Loucy (cell line): ENCODE data around the gene EGLN2.

ENCODE experiments used
- CTCF ChIP-seq: fragments of 200-600 bp; sonication (generic); conservative IDR thresholded peaks from 2 replicates; pipeline ENCODE4 v1.5.1; 2014; ENCODE audit warnings: mild to moderate bottlenecking, antibody characterized with exemption, low read length
- EZH2phosphoT487 ChIP-seq: fragments of 200-600 bp; IDR thresholded peaks from 2 replicates; pipeline ENCODE4 v1.6.1; 2018; ENCODE audit warnings: antibody characterized with exemption, mild to moderate bottlenecking, moderate library complexity, borderline replicate concordance

- TF ChIP-seq CTCF (no peak), EZH2phosphoT487 (no peak)
Observed at GRCh38 chr19:40756502-40757110, 42.4 kb upstream of the EGLN2 start.
